Omental fat pad (tissue), 4 donors: Measurements from ENCODE around the gene ABHD11. TPM values are rescaled to one million over a fixed set of nuclear protein-coding genes. Genes with fewer than 3 reads are reported as not detected.

Source experiments
- ATAC-seq: fragments of 150-250 bp; one replicate; pipeline ENCODE4 v1.9.1; 2016; ENCODE audit warnings: mild to moderate bottlenecking, moderate library complexity; ENCODE audit not compliant: low FRiP score
- DNase-seq: peaks from one replicate; pipeline ENCODE4 v3.0.0-alpha.2; 2019; ENCODE audit warnings: low spot score
- total RNA-seq, 4 donors: library from RNA; depleted of rRNA; stranded (reverse); fragments of >200 nt; gene quantifications; one replicate each; pipeline ENCODE4 v1.1.0, GENCODE V29; 2016
- TF ChIP-seq, protein P1 (sequence below), 3 donors: fragments of 450-650 bp; IDR thresholded peaks; one replicate each; pipeline ENCODE4 v1.5.1; 2016 to 2017; ENCODE audit warnings: antibody characterized with exemption in 3 of 3, mild to moderate bottlenecking in 3 of 3, moderate library complexity in 2 of 3

The ABHD11 gene
- total RNA-seq, 4 donors from 2014 or later, result 6.6 to 13.9 (median 9.4) TPM

DNA sequence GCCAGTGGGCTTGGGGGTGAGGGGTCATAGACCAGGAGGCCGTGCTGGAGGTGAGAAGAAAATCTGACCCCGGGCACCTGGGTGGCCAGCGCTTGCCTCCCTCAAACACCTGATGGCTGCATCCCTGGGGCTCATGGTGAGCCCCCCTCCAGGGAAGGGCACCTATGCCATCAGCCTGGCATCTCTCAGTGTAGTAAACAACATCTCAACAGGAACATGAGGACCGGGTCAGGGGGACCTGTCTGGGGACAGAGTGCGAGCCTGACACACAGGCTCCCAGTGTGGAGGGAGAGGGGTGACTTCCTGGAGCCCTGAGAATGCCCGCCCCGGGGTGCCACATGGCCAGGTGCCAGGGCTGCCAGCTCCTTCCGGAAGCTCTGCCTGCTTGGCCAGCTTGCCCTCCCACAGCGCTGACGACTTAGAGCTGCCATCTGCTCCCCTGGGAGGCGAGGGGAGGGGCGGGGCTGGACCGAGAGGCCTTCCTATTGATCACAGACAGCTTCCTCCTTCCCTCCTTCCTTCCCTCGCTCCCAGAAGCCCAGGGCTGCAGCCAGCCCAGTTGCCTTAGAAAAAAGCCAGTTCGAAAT is 31.5 kb downstream of the ABHD11 start:
- ATAC-seq (no peak), DNase-seq (no peak)
- TF ChIP-seq, protein P1, sequence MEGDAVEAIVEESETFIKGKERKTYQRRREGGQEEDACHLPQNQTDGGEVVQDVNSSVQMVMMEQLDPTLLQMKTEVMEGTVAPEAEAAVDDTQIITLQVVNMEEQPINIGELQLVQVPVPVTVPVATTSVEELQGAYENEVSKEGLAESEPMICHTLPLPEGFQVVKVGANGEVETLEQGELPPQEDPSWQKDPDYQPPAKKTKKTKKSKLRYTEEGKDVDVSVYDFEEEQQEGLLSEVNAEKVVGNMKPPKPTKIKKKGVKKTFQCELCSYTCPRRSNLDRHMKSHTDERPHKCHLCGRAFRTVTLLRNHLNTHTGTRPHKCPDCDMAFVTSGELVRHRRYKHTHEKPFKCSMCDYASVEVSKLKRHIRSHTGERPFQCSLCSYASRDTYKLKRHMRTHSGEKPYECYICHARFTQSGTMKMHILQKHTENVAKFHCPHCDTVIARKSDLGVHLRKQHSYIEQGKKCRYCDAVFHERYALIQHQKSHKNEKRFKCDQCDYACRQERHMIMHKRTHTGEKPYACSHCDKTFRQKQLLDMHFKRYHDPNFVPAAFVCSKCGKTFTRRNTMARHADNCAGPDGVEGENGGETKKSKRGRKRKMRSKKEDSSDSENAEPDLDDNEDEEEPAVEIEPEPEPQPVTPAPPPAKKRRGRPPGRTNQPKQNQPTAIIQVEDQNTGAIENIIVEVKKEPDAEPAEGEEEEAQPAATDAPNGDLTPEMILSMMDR (IDR thresholded peaks at IDR 0.05), result no peak

DNA sequence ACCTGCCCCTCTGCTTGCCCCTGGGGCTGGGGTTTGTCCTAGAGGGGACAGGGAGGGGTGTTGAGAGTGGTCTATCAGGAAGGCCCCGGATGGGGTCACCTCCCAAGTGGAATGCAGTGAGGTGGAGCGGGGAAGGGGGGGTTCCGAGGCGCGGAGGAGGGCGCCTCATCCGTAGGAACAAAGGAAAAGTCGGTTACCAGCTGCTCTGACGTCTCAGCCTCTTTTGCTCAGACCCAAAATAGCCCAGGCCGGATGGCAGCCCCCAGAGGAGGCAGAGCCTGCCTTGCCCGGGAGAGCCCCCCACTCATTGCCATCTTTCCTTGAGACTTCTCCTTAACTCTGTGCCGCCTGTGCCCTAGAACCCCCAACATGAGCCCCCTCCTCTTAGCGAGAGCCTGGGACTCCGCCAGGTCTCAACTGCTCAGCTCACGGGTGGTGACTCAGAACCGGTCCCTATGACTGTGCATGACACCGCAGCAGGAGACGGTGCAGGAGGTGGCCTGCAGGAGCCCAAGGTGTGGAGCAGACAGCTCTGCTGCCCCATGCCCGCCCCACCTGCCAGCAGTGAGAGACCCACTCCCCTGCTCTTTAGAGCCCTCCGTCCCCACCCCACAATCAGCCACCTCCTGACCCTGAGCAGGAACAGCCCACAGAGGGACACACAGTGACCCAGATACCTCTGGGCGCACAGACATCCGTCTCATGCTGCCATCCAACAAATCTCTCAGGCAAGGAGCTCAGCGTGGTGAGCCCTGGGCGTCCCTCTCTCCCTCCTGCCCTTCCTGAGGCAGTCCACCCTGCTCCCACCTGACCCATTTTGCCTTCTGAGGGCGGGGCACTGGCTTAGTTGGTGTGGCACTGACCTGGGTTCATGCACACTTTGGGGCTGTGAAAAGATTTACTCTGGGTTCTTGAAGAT is 32.2 kb downstream of the ABHD11 start:
- no peak for DNase-seq
- TF ChIP-seq, protein P1 (IDR thresholded peaks at IDR 0.05), result no peak
- no peak for ATAC-seq

DNA sequence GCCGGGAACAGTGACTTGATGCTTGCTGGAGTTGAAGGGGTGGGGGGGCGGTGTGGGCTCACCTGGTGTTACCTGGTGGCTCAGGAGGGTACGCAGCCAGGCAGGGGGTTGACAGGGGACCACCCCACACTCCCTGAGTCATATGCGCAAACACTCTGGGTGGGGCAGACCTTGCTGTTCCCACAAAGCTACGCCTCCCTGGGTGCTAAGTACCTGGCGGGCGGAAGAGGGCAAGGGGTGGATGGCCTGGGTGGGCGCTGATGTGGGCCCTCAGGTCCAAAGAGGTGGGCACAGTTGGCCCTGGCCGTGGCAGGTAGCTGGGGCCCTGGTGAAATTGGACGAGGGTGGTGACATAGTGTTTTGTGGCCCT is 33.1 kb downstream of the ABHD11 start:
- ATAC-seq (no peak), DNase-seq (no peak)
- TF ChIP-seq, protein P1 (IDR thresholded peaks at IDR 0.05), result no peak

DNA sequence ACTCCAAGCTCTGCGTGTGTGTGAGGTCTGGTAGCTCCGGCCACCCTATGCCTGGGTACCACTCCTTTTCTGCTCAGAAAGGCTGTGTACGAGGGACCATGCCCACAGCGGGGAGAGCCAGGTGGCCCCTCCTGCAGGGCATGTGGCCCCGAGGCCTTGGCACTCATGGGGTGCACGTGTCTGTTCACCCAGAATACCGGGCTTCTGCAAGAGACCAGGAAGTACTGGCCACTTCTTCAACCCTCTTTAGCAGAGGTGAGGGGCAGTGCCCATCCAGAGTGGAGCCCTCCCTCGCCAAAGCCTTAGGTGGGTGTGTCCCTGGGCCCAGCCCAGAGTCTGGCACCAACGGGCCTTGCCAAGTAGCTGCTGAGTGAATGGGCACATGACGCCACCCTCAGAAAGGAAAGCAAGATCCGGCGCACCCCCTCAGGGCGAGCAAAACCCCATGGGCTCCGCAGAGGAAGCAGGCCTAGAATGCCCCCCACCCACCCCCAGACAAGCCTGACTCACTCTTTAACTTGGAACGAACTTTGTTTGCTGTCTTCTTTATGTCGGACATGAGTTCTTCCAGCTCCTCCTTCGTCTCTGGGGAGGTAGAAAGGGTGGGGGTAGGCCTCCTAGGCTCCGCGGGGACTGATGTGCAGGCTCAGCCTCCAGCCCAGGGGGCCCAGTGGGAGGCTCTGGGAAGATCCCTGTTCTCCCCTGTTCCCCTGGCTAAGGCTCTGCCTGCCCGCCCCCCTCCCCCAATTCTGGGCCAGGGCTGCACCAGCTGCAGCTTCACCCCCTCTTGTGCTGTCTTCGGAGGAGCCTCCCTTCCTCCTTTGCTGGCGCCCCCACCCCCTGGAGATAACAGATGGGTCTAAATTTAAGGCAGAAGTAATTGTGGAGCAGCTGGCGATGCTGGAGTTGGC is 33.7 kb downstream of the ABHD11 start:
- TF ChIP-seq, protein P1 (IDR thresholded peaks at IDR 0.05), result no peak
- ATAC-seq (peak; percentile 25), DNase-seq (no peak)

DNA sequence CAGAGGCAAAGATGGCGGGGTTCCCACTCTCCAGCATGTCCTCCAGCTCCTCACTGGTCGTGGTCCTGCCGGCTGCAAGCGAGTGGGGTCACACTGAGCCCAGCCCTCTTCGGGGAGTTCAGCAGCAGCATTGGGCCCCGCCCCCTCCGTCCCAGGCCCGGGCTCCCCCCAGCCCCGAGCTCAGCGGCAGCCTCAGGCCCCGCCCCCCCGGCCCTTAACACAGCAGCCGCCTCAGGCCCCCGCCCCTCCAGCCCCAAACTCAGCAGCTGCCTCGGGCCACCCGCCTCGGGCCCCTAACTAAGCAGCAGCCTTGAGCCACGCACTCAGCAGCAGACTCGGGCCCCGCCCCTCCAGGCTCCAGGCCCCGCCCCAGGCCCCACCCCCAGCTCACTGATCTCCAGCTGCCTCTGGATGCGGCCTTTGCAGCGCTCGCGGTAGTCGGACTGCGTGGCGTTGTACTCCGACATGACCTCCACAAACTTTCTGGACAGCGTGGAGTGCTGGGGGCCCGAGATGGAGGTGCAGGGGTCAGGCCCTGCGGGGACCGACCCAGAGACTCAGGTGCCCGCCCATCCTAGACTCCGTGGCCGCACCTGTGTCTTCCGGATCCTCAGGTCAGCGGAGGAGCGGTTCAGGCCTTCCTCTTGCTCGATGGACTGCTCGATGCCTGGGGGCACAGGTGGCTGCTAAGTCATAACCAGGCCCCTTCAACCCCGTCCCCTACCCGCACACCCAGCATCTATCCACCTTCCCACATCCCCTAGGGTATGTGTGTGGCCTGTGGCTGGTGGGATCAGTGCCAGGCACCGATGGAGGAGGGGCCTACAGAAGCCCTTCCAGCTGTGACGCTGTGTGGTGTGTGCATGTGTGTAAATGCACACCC is 34.6 kb downstream of the ABHD11 start:
- TF ChIP-seq, protein P1 (IDR thresholded peaks at IDR 0.05), result no peak
- ATAC-seq (peak; percentile 16), DNase-seq (no peak)

DNA sequence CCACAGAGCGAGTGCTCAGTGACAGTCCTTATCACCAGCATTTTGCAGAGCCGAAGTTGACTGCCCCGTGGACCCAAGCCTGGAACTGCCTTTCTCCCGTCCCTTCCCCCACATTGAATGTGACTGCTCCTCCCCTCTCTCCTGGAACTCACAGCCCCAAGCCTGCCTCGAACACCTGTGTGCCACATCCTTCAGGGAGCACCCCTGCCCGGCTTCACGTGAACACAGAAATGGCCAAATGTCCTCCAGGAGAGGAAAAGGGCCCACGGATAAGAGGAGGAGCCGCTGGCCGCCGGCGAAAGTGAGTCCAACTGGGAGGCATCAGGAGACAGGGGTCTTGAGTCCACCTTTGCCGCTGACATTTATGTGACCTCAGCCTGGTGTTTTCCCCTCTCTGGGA is 35.4 kb downstream of the ABHD11 start:
- TF ChIP-seq, protein P1 (IDR thresholded peaks at IDR 0.05), result no peak
- ATAC-seq, result no peak
- DNase-seq, result no peak
